ENCODE results near the gene RAPGEF5.

Gene RAPGEF5

GRCh38 chr7:22378199-22378980 is 21.4 kb upstream of the RAPGEF5 start:
- no peak for DNase-seq

- no peak for DNase-seq
Observed at GRCh38 chr7:22377703-22378102, 20.7 kb upstream of the RAPGEF5 start.

DNA sequence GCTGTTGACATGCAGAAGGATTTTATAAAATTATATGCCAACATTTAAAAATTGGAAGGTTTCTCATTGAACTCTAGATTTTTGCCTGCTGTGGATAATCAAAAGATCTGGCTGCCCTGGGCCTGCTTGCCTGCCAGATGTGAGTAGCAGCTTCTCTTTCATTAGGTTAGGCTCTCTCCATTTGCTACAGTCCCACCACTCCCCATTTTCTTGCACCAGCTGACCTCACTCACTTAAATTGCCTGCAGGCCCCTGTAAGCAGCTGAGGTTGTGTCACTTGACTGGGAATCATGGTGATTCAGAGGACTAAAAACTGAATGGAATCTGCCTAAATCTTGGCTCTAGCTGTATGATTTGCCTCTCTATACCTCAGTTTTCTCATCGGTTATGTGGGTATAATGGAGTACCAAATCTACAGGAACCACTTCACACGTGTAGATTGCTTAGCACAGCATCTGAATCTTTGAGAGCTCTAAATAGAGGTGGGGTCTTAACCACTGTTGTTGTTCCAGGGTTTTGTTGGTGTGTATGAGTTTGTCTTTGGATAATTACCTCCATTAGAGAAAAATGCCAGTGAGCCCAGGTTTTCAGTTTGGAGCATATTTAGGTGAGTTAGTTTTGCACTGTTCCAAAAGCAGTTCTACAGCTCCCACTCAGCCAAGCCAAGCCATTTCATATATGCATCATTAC is 18.6 kb upstream of the RAPGEF5 start:
- no peak for DNase-seq

- no peak for DNase-seq
Observed at GRCh38 chr7:22373911-22374310, 17.0 kb upstream of the RAPGEF5 start.

GRCh38 chr7:22373388-22373787 is 16.4 kb upstream of the RAPGEF5 start:
- no peak for DNase-seq

- no peak for DNase-seq
Observed at GRCh38 chr7:22372863-22373262, 15.9 kb upstream of the RAPGEF5 start.

DNA sequence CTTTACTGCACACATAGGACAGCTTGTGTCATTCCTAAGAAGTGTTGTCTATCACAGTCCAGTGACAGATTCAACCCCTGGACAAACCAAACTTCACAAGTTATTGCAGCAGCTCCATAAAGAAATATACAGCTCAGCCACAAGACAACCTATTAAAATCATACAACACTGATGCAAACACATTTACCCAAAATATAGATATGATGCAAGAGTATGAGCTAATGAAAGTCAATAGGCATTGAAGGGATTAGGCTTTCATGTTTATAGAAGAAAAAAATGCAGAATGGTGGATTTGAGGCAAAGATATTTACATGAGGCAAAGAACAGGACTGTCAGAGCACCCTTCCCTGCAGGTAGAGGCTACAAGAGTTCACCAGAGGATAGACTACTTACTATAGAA is 14.9 kb upstream of the RAPGEF5 start:
- no peak for DNase-seq

DNA sequence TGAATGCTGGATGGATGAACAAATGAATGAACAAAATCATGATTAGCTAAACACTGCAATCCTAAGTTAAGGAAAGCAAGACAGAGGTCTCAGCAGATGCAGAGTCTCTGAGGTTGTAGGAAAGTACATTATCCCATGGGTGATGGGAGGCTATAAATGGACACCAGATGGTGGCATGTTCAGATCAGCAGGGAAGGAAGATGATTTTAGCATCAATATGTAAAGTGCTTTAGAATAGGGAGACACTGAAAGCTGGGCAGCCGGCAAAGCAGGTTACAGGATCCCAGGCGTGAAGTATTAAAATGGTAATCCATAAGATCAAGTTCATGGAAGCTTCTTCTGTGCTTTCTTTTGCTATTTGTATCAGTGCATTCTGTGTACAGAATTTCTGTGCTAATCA is 7.9 kb upstream of the RAPGEF5 start:
- peak; percentile 60 for DNase-seq

DNA sequence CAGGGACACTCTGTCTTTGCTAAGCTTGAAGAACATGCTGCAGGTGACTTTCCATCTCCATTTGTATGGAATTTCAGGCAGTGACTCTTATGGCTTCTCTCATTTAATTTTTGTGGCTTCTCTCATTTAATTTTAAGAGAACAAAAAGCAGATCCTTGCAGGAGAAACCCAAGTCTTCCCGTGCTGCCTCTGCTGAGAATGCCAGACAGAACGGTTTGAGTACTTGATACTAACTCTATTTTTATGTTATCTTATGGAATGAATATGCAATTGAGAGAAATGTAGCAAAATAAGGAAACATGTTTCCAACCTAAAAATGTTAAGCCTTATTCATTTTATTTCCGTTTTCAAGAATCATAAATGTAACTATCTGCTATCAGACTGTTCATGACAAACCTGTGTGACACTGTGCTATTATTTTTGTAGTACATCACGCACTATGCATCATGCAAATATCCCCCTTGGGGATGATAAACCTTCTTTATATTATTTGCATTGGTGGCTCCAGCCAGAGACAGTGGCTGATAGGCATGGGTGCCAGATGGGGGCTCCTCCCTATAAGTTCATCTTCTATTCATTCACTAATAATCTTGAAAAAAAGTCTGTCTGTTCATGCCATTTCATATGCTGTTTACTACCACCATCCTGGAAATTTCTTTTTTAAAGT is 6.9 kb upstream of the RAPGEF5 start:
- DNase-seq, result peak; percentile 57

- peak; percentile 71 for DNase-seq
Observed at GRCh38 chr7:22361795-22362194, 4.8 kb upstream of the RAPGEF5 start.

GRCh38 chr7:22361320-22361719 is 4.4 kb upstream of the RAPGEF5 start:
- no peak for DNase-seq

DNA sequence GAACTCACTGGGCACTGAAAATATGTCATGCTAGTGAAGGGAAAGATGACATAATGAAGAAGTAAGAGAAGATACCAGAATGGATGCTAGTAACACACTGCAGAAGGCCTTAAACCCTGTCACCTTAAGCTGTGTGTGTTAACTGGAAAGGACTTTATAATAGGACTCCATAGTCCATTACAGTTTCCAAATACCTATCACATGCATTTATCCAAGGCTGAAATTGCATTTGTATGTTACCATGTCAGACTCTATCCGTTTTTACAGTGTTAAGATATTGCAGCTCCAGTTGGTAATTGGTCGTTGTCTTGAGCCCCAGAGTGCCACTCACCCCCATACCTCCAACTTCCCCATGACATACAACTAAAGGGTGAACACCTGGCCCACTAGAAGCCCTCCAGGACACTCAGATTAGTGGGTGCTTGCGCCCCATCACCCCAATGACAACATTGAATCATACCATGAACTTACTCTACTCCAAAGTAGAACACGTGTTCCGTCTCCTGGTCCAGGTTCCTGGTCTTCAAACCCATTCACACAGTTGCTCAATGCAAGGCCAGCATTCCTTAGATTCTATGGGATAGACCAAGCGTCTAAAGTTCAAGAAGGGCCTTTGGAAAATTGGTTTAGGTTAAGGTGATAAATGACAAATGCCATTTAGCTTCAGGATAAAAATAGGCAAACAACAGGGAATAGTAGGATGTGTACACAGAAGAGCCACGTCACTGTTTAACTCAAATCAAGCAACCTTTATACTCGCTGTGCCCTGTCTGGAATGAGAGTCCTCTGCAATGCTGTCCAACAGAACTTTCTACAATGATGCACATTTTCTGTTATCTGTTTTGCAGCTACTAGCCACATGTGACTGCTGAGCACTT is 2.1 kb upstream of the RAPGEF5 start:
- DNase-seq, result no peak

DNA sequence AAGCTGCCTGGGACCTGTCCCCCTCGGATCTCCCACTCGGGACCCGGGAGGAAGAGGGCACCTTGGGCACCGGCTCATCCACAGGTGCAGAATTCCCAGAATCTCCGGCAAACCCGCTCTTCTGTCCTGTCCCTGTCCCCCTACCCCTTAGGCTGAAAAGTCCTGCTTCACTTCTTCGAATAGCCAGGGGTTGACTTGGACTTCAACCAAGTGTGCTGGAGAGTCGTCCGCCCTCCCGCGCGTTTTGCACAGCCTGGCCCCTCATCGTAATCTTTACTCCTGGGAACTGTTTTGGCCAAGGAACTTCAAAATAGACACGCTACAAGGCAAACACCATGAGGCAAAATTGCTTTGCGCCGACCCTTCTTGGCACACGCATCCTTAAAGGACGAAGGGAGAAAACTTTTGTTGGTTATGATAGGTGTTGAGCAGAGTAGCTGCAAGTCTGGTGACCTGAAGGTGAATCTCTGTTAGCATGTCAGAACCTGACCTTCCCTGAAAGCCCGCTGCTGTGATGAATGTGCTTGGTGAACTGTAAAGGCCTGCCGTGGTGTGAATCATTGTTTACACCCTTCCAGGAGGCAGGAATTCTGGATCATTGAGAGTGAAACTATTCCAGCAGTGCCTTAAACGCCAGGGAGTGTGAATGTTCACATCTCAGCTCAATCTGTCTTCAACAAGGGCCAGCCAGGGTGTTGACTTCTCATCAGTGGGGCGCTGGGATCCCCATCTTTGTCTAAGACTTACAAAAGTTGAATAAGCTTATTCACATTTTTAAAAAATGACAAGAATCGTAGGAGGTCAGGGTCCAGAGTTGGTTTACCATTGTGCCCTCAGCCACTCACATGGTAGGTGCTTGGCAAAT is 589 bp upstream of the RAPGEF5 start:
- DNase-seq, result no peak

- no peak for DNase-seq
Observed at GRCh38 chr7:22356010-22356691, 803 bp downstream of the RAPGEF5 start.

GRCh38 chr7:22355620-22356009 is 1.3 kb downstream of the RAPGEF5 start:
- DNase-seq, result no peak

- no peak for DNase-seq
Observed at GRCh38 chr7:22354462-22354861, 2.5 kb downstream of the RAPGEF5 start.

DNA sequence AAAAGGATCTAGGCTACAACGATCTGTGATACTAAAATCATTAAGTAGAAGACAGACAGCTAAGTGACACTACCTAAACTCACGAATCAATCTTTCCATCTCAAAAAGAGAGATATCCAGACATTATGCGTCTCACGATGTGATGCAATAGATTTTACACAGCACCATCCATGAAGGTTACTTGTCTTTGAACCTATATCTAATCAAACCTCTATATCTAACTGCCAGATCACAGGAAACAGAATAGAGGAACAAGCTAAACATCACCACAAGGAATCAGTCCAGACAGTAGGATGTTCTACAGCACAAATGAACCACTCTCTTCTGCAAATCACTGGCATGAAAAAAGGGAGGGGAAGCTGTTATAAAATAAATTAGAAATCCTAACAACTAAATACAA is 4.1 kb downstream of the RAPGEF5 start:
- no peak for DNase-seq

DNA sequence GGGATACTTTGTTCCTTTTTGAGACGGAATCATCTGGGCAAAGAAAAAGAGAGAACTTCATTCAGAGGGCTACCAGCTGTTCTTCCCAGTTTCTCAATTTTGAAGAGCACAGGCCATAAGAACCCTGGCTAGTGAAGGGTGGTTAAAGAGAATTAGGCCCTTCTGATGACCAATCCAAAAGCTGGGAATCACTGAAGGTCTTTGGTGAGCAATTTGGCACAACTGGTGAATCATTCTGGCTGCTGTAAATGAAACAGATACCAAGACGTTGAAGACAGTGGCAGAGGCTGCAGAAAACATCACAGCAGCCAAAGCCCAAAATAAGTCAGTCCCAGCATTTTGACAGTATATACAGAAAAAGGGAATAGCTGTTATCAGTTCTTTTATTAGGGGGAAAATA is 5.1 kb downstream of the RAPGEF5 start:
- no peak for DNase-seq

GRCh38 chr7:22351329-22351692 is 5.6 kb downstream of the RAPGEF5 start:
- no peak for DNase-seq

DNA sequence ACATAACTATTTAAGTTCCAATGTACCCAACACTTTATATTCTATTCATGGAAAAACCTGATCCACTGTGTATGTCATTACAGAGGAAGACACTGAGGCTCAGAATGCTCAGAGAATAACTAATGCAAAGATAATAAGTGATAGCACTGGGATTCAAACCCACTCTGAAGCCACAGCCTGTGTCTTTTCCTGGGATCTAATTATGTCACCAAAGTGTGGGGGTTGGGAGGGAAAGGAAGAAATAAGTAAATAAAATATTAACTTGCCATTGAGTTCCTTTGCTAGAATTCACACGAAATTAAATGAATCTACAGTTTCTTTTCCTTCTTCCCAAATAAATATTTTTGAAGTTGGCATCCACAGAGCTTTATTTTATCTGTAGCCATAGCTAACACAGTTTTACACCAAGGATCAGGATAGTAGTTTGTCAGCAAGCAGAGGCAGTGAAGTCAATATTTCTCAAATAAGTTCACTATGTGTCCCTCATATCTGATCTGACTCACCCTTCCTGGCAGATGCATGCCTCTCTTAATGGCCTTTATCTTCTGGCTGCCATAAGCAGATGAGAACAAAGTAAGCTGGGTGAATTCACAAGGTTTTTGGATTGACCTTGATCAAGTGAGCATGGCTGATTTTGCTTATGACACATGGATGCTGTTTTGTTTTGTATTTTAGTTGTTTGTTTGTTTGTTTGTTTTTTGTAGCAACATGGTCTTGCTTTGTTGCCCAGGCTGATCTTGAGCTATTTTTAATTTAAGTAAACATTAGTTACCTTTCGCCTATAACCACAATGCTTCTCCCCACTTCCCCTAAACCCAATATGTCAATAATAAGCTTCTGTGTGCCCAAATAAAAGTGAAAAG is 6.3 kb downstream of the RAPGEF5 start:
- no peak for DNase-seq

DNA sequence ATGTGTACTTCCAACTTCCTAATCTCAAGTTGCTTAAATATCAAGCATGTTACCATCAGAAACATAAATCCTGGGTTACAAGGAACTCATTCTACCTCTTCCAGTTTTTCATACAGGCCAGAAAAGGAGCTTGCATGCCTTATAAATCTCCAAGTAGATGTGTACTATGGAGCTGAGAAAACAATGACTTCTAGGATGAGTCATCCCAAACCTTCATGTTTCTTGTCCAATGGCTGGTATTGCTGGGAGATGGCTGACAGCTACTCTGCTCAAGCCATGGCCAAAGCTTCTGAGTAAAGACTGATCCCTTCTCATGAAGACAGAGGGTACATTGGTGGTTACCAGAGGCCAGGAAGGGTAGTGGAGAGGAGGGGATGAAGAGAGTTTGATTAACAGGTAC is 8.6 kb downstream of the RAPGEF5 start:
- DNase-seq, result no peak
